Fibroblast of peridontal ligament (primary cell): Measurements from ENCODE around the gene PIGA.
"Not testable (repeated sequence)": the region's sequence is repeated elsewhere in the genome, so short reads cannot be mapped to it uniquely, and the experiment has no call there.

ENCODE experiments used
- DNase-seq: peaks from one replicate; pipeline ENCODE4 v3.0.0-alpha.2; 2010; ENCODE audit errors: extremely low read depth

Gene PIGA

DNA sequence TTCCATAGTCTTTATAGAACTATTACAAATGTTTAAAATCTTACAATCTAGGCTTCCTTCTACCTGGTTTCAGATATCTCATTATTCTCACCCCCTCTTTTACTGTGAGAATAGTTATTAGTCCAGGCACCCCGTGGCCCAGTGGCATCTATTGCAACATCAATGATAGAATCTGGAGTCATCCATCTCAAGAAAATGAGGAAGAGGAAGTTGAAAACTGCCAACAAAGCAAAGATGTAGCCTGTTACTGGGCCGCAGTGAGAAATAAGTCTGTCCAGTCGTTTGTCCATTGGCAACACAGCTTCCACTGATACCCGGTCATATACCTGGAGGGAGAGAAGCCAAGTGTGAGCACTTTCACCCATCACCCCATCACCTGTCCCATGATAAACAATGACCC, 13.9 kb downstream of the PIGA start:
- DNase-seq, result no peak

DNA sequence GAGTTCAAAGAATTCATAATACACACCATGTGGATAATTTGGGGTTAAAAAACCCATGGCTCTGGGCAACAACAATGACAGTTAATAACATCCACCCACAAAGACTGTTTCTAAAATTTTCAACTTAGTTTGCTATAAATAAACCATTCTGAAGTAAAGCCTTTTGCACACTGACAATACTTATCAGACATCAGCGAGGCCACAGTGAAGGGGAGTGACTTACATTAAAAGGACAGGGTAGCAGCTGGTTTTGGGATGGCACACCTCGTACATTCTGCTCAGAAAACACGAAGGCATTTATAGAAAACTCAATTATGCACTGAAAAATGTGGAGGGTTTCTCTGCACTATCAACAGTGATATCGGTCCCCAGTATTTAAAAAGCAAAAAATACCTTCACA, 15.0 kb downstream of the PIGA start:
- DNase-seq, result no peak

GRCh38 chrX:15319075-15319474, 16.2 kb downstream of the PIGA start:
- no peak for DNase-seq

DNA sequence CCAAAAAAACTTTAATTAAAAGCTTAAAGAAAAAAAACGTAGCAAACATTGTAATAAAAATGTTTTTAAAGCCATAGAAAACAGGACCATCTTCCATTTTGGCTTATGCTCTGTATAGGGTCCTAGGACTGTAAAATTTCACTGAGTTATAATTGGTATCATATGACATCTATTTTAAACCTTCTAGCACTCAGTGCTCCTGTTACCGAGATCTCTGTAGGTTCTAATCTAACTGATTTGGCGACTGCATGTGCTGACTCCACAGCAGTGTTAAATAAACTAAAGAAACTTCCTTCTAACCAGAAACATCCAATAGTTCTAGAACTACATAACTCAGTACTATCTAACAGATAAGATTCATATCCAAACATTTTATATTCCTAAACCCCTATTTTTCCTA, 19.8 kb downstream of the PIGA start, which contains the start of gene ASB11:
Gene ASB11, minus strand, starts transcription at position 132 of the 400 bp plus-strand sequence. Its CDS starts 35 bp downstream, at position 97.
- DNase-seq, result no peak

DNA sequence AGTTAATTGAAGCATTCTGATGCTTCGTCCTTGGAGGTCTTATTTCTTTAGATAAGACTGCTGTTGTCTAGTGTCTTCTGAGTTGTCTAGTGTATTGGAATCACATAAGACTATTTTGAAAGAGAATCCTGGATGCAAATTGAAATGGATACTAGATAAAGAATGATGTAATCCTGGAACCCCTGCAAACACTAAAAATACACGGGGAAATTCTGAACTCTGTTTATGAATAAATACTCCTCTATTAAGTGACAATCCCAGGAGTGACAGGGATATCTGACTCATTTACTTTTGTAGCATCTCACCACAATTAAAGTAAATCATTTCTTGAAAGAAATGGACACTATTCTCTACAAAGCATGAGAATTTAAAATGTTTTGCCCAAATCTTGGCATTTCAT, 20.9 kb downstream of the PIGA start:
- DNase-seq, result no peak

DNA sequence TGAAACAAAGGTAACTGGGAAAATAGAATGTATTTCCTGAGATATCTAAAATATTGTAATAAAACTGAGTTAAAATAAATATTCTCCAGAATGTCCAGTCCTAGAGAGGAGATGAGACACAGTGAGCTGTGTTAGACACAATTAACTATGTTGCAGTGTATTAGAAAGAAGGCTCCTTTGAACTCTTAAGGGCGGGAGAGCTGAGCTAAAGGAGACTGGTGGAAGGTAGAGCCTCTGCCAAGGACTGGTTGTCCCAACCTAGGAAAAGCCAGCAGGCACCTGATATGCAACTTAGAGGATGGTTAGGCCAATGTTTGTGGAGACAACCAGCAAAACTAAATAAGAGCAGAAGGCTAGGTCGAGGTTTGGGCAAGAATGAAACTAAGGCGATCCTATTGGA, 24.2 kb downstream of the PIGA start:
- DNase-seq, result no peak

- DNase-seq, result peak; percentile 49
These were observed 25.2 kb downstream of the PIGA start for GRCh38 chrX:15310117-15310516.

DNA sequence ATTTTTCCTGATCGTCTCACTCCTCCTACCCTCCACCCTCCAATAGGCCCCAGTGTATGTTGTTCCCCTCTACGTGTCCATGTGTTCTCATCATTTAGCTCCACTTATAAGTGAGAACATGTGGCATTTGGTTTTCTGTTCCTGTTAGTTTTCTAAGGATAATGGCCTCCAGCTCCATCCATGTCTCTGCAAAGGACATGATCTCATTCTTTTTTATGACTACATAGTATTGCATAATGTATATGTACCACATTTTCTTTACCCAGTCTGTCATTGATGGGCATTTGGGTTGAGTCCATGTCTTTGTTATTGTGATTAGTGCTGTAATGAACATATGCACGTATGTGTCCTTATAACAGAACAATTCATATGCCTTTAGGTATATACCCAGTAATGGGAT, 29.4 kb downstream of the PIGA start:
- not testable (repeated sequence) for DNase-seq

GRCh38 chrX:15301924-15302323, 33.4 kb downstream of the PIGA start:
- DNase-seq, result peak; percentile 21

GRCh38 chrX:15299941-15300851, 35.1 kb downstream of the PIGA start:
- DNase-seq, result peak; percentile 53

DNA sequence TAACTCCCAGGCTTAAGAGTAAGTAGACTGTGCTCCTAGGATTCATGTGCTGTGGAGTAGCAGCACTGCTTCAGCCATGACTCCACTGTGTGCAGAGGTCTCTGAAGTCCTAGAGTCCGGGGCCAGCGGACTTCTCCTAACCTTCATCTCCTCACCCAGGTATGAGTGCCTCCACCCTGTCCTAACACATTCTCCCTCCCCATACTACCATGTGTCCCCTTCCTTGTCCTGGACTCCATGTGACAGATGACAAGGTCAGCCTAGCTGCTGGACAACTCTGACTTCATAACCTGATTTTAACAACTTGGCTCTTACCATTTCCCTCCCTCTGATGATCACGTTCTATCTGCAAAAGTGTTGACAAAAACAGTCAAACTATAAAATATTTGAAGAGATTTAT, 36.5 kb downstream of the PIGA start:
- DNase-seq, result no peak

- no peak for DNase-seq
These were observed 37.1 kb downstream of the PIGA start for GRCh38 chrX:15298201-15298600.

- DNase-seq, result no peak
These were observed 41.9 kb downstream of the PIGA start for GRCh38 chrX:15293451-15293850.

- DNase-seq, result no peak
These were observed 42.5 kb downstream of the PIGA start for GRCh38 chrX:15292861-15293260.

- DNase-seq, result peak; percentile 18
These were observed 57.7 kb downstream of the PIGA start for GRCh38 chrX:15277604-15278003.

DNA sequence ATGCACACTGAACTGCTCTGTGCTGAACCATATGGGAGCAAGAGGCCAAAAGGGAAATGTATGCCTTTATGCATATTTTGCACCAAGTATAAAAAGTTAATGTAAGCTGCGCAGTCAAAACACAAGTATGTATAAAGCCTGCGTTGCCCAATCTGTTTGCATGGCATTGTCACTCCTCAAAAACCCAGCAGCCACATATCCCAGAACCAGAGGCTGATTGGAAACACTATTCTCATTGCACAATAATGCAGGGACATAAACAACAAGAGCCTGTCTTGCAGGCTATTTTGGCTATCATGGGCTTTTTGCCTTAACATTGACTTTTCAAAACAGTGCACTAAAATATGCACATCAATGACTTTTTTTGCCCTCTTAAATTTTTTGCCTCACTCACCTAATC, 60.4 kb downstream of the PIGA start:
- peak; percentile 11 for DNase-seq

- DNase-seq, result not testable (repeated sequence)
These were observed 62.0 kb downstream of the PIGA start for GRCh38 chrX:15273275-15273674.

GRCh38 chrX:15271757-15272156, 63.6 kb downstream of the PIGA start:
- DNase-seq, result no peak

- peak; percentile 59 for DNase-seq
These were observed 65.5 kb downstream of the PIGA start, which contains the start of gene ASB9 for GRCh38 chrX:15269618-15270521. Gene ASB9, minus strand, starts transcription at chrX:15270083. Its CDS starts 209 bp downstream, at chrX:15269874.
